Right renal cortex interstitium (tissue), 3 donors: ENCODE data around the gene PBX1. TPM values are rescaled to one million over a fixed set of nuclear protein-coding genes. Genes with fewer than 3 reads are reported as not detected.
A peak's percentile ranks its signal among the peaks of the same experiment; 100 is the strongest.
"Not testable (repeated sequence)": the region's sequence is repeated elsewhere in the genome, so short reads cannot be mapped to it uniquely, and the experiment has no call there.

Source experiments
- DNase-seq, 3 donors: peaks; one replicate each; pipeline ENCODE4 v3.0.0-alpha.2; 2013; ENCODE audit warnings: low read depth in 3 of 3, low spot score in 2 of 3
- polyA plus RNA-seq, 3 donors: library from polyadenylated mRNA; unstranded; fragments of 120-200 nt; gene quantifications; one replicate each; pipeline ENCODE4 v1.2.1, GENCODE V29; 2013; ENCODE audit not compliant: insufficient read length in 3 of 3

The PBX1 gene
- 100 to 1,000 TPM; 146 to 171 (median 170) TPM for polyA plus RNA-seq

GRCh38 chr1:164558461-164559341 lies at the start of gene PBX1:
PBX1 (plus strand) TSS chr1:164559184.
- peak in 2 of 3 donors; percentile 95 to 98 for DNase-seq

- no peak for DNase-seq
These were observed 48.5 kb upstream of the PBX1 start for GRCh38 chr1:164510435-164510834.

- DNase-seq: no peak
These were observed 47.8 kb upstream of the PBX1 start for GRCh38 chr1:164511001-164511705.

- DNase-seq: no peak
These were observed 43.8 kb upstream of the PBX1 start for GRCh38 chr1:164515231-164515630.

- DNase-seq: peak in 1 of 3 donors; percentile 21
These were observed 43.2 kb upstream of the PBX1 start for GRCh38 chr1:164515711-164516331.

GRCh38 chr1:164516591-164516990 lies 42.4 kb upstream of the PBX1 start:
- no peak for DNase-seq

- DNase-seq: no peak
These were observed 40.2 kb upstream of the PBX1 start for GRCh38 chr1:164518692-164519332.

- DNase-seq: no peak
These were observed 39.6 kb upstream of the PBX1 start for GRCh38 chr1:164519426-164519825.

- no peak for DNase-seq
These were observed 34.2 kb upstream of the PBX1 start for GRCh38 chr1:164524810-164525209.

GRCh38 chr1:164534863-164535610 lies 23.9 kb upstream of the PBX1 start:
- no peak for DNase-seq

GRCh38 chr1:164552463-164552988 lies 6.5 kb upstream of the PBX1 start:
- DNase-seq: not testable (repeated sequence)

GRCh38 chr1:164557270-164557669 lies 1.7 kb upstream of the PBX1 start:
- no peak for DNase-seq

- DNase-seq: no peak
These were observed 513 bp downstream of the PBX1 start for GRCh38 chr1:164559342-164560051.

GRCh38 chr1:164560121-164560541 lies 1.1 kb downstream of the PBX1 start:
- DNase-seq: no peak

GRCh38 chr1:164560556-164560955 lies 1.6 kb downstream of the PBX1 start:
- DNase-seq: no peak

- DNase-seq: no peak
These were observed 2.0 kb downstream of the PBX1 start for GRCh38 chr1:164561007-164561406.

GRCh38 chr1:164561472-164561871 lies 2.5 kb downstream of the PBX1 start:
- DNase-seq: no peak

- no peak for DNase-seq
These were observed 3.1 kb downstream of the PBX1 start for GRCh38 chr1:164562061-164562460.

GRCh38 chr1:164562511-164562910 lies 3.5 kb downstream of the PBX1 start:
- no peak for DNase-seq
